ENCODE data around the gene NPAS2.

Gene NPAS2

GRCh38 chr2:101007415-101008345 lies 187.7 kb downstream of the NPAS2 start:
- no peak for DNase-seq (ENCODE audit: low read depth in 4 of 4, low spot score in 1 of 4)

DNA sequence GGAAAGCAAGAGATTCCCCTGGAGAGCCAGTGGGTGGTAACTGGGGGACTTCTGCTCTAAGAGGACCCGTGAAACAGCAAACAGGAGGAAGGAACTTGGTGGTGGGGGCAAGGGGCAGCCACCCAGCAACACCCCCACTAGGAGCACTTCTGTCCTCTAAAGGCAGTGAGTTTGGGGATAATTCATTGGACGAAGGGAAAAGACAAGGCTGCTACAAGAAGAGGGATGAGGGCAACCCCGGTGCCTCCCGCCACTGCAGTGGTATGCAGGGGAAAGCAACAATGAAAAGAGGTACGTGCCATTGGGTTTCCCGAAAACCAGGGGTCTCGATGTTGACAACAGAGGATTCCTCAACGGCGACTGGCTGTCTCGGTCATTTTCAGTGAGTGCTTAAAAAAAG lies 191.2 kb downstream of the NPAS2 start:
- DNase-seq (ENCODE audit: low read depth in 4 of 4, low spot score in 1 of 4), result no peak

DNA sequence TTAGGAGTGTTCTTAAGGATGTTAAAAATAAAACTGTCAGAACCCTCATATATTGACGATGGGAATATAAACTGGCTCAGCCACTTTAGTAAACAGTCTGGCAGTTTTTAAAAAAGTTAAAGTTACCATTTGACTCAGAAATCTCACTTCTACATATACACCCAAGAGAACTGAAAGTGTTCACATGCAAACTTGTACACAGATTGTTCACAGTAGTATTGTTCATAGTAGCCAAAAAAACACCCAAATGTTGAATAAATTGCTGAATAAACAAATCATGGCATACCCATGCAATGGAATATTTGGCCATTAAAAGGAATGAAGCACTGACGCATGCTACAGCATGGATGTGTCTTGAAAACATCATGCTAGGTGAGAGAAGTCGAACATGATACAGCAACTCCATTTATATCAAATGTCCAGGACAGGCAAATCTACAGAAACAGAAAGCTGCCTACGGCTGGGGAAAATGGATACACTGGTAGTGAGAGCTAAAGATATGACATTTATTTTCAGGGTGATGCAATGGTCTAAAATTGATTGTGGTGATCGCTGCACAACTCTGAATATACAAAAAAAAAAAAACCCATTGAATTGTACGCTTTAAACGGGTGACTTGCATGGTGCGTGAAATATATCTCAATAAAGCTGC lies 192.2 kb downstream of the NPAS2 start:
- no peak for DNase-seq (ENCODE audit: low read depth in 4 of 4, low spot score in 1 of 4)

DNA sequence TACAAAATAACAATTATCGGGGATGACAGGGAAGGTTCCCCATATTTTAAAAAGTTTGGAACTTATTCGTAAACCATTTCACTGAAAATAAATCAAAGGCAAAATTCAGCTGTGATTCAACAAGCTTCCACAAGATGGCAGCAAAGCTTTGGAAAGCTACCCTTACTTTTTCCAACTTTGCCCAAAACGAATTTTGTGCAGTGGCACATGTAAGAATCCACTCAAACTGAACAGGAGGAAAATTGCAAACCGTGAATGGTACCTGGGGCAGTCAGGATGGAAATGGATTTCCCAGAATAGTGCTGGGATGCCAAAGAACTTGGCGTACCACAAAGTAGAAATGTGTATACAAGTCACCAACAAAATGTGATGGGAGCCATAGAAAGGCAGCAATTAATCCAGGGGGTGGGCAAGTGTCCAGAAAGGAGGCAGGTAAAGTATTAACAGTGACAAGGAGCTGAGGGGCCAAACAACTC lies 192.8 kb downstream of the NPAS2 start:
- no peak for DNase-seq (ENCODE audit: low read depth in 4 of 4, low spot score in 1 of 4)

- no peak for DNase-seq (ENCODE audit: low read depth in 4 of 4, low spot score in 1 of 4)
Measured at GRCh38 chr2:101014264-101014857, 194.4 kb downstream of the NPAS2 start.

DNA sequence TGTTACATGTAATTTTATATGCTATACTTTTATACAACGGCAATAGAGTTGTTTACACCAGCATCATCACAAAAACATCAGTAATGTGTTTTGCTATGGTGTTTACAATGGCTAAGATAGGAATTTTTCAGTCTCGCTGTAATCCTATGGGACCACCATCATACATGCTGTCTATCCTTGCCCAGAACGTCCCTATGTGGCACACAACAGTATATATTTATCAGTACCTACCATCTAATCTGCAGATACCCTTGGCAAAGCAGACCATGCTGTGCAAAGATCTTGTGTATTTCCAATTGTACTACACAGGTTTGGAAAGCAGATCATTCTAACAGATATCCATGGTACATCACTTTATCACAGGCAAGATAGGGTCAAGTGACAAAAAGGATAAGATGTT lies 197.4 kb downstream of the NPAS2 start:
- no peak for DNase-seq (ENCODE audit: low read depth in 4 of 4, low spot score in 1 of 4)

DNA sequence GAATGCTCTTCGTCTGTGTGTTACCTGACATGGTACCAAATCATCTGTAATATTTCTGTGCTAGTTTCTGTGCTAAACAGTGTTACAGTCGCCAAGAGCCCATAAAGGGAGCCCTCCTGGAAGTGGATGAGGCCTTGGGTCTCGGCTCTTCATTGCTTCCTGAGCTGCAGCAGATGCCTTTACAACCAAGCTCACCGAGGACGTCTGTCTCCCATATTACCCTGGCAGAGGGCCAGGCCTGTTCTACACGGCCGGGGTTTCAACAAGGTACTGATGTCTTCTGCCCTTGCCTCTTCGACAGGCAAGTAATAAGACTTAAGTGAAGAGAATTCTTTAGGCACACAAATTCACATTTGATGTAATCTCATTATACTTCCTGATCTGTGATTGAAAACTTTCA lies 199.0 kb downstream of the NPAS2 start:
- DNase-seq (ENCODE audit: low read depth in 4 of 4, low spot score in 1 of 4), result no peak

DNA sequence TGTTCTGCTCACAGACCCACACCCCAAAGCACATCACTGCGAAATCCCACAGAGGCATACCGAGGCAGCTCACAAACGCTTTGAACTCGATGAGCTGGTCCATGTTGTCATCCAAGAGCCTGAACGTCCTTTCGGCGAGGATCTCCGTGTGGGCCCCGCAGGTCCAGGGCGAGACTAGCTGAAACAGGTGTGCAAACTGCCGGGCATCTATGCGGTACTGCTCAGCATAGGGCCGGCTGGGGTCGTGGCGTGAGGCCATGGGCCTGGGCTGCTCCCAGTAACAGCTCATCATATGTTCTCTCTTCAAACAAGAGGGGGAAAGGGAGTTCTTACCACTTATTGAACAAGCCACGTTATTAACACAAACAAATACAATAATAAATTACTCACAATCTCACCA lies 202.3 kb downstream of the NPAS2 start:
- no peak for DNase-seq (ENCODE audit: low read depth in 4 of 4, low spot score in 1 of 4)

GRCh38 chr2:101023327-101024107 lies 203.6 kb downstream of the NPAS2 start:
- DNase-seq (ENCODE audit: low read depth in 4 of 4, low spot score in 1 of 4), result no peak

GRCh38 chr2:101025561-101025960 lies 205.6 kb downstream of the NPAS2 start:
- DNase-seq (ENCODE audit: low read depth in 4 of 4, low spot score in 1 of 4), result no peak

DNA sequence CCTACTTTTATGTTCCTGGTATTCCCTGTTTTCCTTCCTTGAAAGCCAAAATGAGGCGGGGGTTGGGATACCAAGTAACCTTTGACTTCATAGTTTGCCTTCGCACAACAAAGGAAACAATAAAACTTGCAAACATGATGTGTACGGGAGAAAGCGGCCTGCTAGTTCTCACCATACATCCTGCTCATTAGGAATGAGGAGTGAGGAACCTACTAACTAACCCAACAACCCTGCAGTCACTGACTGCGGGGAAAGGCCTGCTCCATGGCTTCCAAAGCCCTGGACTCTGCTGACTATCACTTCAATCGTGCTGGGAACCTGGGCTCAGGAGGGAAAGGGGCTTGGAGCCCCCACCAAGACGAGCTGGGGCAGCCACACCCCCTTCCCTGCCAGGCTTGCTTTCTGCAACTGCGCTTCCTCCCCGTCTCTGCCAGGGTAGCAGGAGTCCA lies 206.3 kb downstream of the NPAS2 start:
- no peak for DNase-seq (ENCODE audit: low read depth in 4 of 4, low spot score in 1 of 4)

- no peak for DNase-seq (ENCODE audit: low read depth in 4 of 4, low spot score in 1 of 4)
Measured at GRCh38 chr2:101026923-101027469, 207.1 kb downstream of the NPAS2 start.

- no peak for DNase-seq (ENCODE audit: low read depth in 4 of 4, low spot score in 1 of 4)
Measured at GRCh38 chr2:101027852-101028251, 207.9 kb downstream of the NPAS2 start.

DNA sequence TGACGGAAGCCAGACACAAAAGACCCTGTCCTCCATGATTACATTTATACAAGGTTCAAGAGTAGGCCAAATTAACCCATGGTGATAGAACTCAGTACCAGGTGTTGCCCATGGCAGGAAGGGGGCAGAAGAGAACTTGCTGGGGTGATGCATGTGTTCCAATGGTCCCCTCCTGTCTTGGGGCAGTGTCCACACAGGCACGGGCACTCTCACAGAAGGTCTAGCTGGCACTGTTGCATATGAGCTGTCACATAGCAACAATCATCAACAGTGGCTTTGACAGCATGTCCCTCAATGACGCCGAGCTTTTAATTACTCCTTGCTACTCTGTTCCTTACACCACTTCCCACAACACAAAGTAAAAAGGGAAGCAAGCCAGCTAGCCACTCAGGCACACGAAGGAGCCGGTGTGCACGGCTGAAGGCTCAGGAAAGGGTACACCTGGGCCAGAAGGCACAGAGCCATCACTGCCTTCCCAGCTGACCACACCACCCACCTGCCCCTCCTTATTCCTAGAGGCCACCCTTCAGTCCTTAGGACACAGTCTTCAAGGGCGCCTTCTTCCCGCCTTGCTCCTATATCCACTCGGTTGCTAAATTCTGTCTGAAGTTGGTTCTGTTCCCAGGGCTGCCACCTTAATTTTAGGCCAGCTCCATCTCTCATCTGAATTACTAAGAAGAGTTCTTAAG lies 211.1 kb downstream of the NPAS2 start:
- no peak for DNase-seq (ENCODE audit: low read depth in 4 of 4, low spot score in 1 of 4)

GRCh38 chr2:101032084-101032776 lies 212.3 kb downstream of the NPAS2 start:
- DNase-seq (ENCODE audit: low read depth in 4 of 4, low spot score in 1 of 4), result no peak

DNA sequence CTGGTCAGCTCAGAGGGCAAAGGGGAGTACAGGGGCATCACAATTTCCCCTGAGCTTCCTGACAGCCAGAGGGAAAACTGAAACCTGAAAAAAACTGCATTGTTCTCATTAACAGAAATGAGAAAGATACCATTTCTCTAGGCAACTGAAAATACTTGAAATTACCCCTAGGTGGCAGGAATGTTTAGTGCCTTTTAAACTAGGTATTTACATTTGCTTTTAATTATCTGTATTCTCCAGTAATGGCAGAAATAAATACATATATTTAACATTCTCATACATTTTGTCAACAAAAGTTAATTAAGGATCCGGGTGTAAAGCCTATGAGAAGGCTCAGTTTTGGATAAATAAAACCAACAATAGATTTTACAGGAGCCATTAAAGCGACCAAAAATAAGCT lies 216.6 kb downstream of the NPAS2 start:
- DNase-seq (ENCODE audit: low read depth in 4 of 4, low spot score in 1 of 4), result no peak

DNA sequence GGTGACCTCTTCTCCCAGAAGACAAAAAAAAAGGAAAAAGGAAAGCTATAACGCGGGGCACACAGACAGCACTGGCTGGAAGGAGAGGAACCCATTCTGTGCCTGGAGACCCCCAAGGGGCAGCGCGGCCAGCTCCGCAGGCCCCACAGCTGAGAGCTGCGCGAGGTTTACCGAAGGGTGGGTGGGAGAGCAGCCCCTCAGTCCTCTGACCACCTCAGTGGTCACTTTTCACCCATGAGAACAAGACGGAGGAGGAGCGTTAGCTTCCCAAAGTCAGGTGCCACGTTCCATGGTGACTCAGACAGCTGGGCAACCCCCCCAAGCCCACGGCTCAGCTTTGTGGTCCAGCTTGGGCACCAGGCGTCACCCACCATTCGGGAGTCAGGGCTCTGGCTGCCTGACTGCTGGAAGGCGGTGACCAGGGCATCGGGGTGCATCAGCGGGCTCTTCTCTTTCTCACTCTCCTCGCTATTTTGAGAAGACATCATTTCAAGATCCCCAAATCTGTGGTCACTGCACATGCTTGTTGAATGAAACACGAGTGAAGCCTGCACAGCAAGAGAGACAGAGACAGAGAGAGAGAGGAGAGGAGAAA lies 217.3 kb downstream of the NPAS2 start:
- no peak for DNase-seq (ENCODE audit: low read depth in 4 of 4, low spot score in 1 of 4)

GRCh38 chr2:101038455-101039255 lies 218.7 kb downstream of the NPAS2 start:
- DNase-seq (ENCODE audit: low read depth in 4 of 4, low spot score in 1 of 4), result no peak
